Measurements from ENCODE around the gene PILRA. TPM values are rescaled to one million over a fixed set of nuclear protein-coding genes. Genes with fewer than 3 reads are reported as not detected.
"Not testable (repeated sequence)": the region's sequence is repeated elsewhere in the genome, so short reads cannot be mapped to it uniquely, and the experiment has no call there.

PILRA gene
- polyA plus RNA-seq, 3 donors = 3.4 to 3.7 (median 3.5) TPM

DNA sequence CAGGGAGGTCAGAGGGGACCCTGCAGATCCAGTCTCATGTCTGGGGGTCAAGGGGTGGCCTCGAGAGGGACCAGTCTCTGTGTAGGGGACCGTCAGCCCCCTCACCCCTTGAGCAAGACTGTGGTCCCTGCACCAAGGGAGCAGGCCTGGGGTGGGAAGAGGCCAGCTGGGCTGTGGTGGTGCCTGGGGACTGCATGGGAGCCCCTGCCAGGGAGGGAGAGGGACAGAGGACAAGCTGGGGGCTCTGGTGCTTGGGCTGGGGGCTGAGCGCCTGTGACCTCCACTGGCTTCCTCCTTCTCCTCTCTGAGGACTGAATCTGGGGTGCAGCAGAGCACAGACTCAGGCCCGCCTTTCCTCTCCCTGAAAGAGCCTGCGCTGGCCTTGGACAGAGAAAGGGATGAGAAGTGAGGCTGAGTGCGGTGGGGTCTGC is 16.1 kb upstream of the PILRA start:
- no peak for DNase-seq (ENCODE audit: low read depth in 3 of 3, low spot score in 2 of 3)

DNA sequence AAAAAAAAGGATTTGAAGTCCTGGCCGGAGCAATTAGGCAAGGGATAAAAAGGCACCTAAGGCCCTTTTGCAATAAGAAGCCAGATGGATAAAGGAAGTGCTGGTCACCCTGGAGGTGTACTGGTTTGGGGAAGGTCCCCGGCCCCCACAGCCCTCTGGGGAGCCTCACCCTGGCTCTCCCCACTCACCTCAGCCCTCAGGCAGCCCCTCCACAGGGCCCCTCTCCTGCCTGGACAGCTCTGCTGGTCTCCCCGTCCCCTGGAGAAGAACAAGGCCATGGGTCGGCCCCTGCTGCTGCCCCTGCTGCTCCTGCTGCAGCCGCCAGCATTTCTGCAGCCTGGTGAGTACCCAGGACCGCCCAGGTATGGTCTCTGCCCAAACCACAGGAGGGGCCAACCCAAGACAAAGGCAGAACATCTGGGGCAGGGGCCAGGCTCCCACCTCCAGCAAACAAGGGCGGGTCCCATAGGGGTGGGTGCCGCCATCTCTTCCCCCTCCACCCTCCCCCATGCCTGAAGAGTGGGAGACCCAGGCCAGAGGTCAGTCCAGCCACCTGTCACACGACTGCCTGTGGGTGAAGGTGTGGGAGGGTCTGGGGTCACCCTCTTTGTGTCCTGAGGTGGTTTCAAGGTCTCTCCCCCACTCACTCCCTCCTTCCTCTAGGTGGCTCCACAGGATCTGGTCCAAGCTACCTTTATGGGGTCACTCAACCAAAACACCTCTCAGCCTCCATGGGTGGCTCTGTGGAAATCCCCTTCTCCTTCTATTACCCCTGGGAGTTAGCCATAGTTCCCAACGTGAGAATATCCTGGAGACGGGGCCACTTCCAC is 15.0 kb upstream of the PILRA start, which contains the start of gene PILRB:
Gene PILRB (plus strand): TSS at position 91 of the 830 bp plus-strand sequence. CDS start 186 bp downstream, at position 277.
- no peak for DNase-seq (ENCODE audit: low read depth in 3 of 3, low spot score in 2 of 3)

DNA sequence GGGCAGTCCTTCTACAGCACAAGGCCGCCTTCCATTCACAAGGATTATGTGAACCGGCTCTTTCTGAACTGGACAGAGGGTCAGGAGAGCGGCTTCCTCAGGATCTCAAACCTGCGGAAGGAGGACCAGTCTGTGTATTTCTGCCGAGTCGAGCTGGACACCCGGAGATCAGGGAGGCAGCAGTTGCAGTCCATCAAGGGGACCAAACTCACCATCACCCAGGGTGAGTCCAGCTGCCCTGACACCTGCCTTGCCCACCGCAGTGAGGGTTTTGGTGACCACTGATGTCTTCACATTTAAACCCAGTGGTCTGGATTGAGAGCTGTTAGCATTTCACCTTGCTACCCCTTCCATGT is 14.5 kb upstream of the PILRA start:
- DNase-seq (ENCODE audit: low read depth in 3 of 3, low spot score in 2 of 3) = no peak

DNA sequence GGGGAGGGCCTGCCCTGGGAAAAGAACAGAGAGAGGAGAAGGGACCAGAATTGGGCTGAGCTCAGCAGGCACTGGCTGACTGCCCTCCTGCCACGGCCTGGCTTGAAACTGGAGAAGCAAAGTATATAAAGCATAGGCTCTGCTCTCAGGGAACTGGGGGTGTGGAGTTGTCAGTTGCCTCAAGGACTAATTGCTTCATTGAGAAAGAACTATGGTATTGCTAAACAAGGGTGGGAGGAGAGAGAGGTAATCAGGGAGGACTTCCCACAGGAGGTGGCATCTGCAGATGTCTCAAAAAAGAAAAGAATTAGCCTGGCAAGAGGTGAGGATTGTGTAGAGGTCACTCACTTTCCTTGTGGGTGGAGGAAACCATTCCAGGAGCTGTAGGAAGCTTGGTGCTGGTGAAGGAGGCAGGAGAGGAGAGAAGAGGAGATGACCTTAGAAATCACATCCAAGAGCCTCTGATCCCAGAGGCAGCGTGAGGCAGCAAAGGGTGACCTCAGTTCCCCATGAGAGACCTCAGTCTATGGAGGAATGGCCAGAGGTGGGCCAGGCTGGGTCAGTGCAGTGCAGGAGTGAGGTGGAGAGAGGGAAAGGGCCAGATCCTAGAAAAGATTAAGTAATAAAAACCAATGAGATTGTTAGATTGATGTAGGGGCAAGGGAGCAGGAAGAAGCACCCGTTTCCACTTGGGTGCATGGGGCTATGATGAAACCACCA is 13.0 kb upstream of the PILRA start:
- DNase-seq (ENCODE audit: low read depth in 3 of 3, low spot score in 2 of 3) = no peak

DNA sequence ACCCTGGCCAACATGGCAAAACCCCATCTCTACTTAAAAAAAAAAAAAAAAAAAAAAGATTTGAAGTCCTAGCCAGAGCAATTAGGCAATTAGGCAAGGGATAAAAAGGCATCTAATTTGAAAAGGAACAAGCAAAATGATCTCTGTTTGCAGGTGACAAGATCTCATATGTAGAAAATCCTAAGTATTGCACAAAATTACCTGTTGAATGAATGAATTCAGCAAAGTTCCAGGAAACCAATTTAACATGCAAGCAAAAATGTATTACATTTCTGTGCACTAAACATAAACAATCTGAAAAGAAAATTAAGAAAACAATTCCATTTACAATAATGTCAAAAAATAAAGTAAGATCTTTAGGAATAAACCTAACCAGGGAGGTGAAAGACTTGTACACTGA is 10.2 kb upstream of the PILRA start:
- no peak for DNase-seq (ENCODE audit: low read depth in 3 of 3, low spot score in 2 of 3)

DNA sequence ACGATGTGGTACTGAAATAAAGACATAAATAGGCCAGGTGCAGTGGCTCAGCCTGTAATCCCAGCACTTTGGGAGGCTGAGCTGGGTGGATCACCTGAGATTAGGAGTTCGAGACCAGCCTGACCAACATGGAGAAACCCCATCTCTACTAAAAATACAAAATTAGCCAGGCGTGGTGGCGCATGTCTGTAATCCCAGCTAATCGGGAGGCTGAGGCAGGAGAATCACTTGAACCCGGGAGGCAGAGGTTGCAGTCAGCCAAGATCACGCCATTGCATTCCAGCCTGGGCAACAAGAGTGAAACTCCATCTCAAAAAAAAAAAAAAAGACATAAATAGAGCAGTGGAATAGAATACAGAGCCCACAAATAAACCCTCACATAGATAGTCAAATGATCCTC is 9.5 kb upstream of the PILRA start:
- not testable (repeated sequence) for DNase-seq (ENCODE audit: low read depth in 3 of 3, low spot score in 2 of 3)

DNA sequence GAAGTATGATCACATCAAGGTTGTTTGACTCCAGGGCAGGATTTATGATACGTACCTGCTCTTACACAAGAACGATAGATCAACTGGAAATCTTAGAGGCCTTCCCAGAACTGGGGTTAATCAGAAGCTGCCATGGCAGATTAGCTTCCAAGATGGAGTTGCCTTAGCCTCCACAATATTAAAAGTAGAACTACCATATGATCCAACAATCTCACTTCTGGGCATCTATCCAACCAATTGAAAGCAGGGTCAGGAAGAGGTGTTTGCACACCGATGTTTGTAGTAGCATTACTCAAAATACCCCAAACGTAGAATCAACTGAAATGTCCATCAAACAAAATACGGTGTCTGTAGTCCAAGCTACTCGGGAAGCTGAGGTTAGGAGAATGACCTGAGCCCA is 8.8 kb upstream of the PILRA start:
- DNase-seq (ENCODE audit: low read depth in 3 of 3, low spot score in 2 of 3) = no peak

DNA sequence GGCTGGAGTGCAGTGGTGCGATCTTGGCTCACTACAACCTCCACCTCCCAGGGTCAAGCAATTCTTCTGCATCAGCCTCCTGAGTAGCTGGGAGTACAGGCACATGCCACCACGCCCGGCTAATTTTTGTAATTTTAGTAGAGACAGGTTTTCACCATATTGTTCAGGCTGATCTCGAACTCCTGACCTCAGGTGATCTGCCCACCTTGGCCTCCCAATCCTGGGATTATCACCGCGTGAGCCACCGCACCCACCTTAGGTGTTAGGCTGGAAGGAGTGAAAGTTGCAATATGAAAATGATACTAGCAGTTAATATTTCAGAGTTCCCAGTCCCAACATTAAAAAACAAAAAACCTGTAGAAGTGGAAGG is 7.3 kb upstream of the PILRA start:
- not testable (repeated sequence) for DNase-seq (ENCODE audit: low read depth in 3 of 3, low spot score in 2 of 3)

DNA sequence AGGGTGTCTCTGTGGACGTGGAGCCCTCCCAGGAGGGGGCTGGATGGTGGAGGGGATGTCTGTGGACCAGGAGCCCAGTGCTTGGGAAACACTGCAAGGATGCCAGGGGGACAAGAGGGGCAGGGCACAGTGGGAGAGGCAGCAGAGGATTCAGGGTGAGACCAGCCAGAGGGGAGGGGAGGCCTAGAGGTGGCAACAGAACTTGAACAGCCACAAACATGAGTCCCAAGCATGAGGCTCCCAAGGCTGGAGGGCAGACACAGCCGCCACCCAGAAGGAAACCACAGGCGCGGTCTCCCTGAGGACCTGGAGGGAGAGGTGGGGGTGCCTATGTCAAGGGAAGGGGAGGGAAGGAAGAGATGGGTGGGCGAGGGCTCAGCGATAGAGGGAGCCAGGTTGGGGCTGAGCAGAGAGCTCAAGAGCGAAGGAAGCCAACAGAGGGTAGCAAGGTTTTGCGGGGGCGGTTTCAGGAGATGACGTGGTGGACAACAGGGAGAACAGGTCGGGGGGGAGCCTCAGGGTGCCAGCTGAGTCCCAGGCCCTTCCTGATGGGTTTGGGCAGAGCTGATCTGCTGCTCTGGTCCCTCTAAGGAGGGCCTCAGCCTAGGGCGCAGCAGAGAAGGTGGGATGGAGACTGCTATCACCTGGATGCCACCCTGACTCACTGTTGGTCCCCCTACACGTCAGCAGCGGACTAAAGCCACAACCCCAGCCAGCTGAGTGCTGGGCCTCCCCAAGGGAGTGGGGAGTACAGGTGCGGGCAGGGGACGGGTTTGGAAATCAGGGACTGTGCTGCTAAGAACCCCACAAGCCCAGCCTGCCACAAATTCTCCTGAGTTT is 6.7 kb upstream of the PILRA start:
- DNase-seq (ENCODE audit: low read depth in 3 of 3, low spot score in 2 of 3) = no peak

DNA sequence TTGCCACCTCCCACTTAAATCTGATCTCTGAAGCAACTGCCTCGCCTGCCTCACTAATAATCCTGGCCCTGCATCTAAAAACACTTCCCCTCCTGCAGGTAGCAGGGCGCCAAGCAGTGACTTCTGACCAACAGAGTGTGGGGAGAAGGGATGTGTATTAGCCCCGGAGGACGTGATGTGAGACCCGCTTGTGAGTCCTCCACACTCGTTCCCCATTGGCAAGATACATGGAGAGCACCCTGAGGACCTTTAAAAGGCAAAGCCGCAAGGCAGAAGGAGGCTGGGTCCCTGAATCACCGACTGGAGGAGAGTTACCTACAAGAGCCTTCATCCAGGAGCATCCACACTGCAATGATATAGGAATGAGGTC is 6.1 kb upstream of the PILRA start:
- no peak for DNase-seq (ENCODE audit: low read depth in 3 of 3, low spot score in 2 of 3)

DNA sequence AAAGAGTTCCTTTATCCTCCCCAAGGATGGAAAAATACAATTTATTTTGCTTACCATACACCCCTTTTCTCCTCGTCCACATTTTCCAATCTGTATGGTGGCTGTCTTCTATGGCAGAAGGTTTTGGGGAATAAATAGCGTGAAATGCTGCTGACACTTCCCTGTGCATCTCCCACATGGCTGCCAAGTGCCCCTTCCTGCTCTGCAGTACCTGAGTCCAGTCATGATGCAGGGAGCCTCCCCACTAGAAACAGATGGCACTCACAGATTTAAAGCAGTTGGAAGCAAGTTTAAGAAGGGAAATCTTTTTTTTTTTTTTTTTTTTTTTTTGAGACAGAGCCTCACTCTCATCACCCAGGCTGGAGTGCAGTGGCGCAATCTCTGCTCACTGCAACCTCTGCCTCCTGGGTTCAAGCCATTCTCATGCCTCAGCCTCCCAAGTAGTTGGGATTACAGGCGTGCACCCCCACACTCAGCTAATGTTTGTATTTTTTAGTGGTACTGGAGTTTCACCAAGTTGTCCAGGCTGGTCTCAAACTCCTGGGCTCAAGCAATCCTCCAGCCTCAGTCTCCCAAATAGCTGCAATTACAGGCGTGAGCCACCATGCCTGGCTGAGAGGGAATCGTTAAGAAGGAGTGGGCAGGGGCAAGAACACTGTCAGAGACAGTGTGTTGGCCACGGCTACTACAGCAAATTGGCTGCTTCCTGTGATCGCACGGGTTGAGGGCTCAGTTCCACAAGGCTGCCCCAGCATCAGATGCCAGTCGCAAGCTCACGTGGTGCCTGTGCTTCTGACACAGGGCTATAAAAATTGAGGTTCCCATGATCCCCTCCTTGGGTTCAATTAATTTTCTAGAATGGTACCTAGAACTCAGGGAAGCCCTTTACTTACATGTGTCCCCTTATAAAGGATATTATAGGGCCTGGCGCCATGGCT is 5.3 kb upstream of the PILRA start:
- no peak for DNase-seq (ENCODE audit: low read depth in 3 of 3, low spot score in 2 of 3)

DNA sequence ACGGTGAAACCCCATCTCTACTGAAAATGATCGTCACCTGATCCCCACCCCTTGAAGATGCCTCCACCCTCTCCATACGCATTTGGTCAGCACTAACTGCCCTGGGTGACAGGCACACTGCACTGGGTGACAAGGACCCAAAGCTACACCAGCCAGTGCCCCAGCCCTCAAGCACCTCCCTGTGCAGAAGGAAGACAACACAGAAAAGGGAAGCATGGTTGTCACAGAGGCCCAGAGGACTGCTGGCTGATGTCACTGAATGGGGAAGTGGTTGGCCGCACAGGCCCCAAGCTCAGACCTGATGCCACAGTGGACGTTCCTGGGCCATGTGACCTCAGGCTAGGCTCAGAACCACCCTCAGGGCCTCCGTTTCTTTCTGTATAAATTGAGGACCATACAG is 4.2 kb upstream of the PILRA start:
- DNase-seq (ENCODE audit: low read depth in 3 of 3, low spot score in 2 of 3) = no peak

DNA sequence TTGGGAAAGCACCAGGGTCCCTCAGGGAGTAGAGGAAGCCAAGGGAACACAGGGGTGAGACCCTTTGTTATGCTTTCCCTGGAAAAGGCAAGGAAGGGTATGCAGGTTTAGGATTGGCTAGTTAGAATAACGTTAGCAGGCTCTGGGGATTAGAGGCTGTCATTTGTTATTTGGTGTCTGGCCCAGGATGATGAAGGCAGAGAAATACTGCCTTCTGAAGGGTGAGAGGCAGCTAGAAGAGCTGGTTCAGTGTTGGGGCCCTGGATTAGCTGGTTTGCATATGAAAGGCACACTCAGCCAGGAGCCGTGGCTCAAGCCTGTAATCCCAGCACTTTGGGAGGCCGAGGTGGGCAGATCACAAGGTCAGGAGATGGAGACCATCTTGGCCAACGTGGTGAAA is 3.0 kb upstream of the PILRA start:
- DNase-seq (ENCODE audit: low read depth in 3 of 3, low spot score in 2 of 3) = no peak

DNA sequence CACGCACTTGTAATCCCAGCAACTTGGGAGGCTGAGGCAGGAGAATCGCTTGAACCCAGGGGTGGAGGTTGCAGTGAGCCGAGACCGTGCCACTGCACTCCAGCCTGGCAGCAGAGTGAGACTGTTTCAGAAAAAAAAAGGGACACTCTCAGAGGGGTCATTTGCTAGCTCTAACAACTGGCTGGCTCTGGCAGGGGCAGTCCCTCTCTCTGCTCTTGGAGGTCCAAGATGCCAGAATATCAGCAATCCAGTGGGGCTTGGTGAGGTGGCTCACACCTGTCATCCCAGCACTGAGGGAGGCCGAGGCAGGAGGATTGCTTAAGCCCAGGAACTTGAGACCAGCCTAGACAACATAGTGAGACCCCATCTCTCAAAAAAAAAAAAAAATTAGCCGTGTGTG is 2.5 kb upstream of the PILRA start:
- DNase-seq (ENCODE audit: low read depth in 3 of 3, low spot score in 2 of 3) = no peak

DNA sequence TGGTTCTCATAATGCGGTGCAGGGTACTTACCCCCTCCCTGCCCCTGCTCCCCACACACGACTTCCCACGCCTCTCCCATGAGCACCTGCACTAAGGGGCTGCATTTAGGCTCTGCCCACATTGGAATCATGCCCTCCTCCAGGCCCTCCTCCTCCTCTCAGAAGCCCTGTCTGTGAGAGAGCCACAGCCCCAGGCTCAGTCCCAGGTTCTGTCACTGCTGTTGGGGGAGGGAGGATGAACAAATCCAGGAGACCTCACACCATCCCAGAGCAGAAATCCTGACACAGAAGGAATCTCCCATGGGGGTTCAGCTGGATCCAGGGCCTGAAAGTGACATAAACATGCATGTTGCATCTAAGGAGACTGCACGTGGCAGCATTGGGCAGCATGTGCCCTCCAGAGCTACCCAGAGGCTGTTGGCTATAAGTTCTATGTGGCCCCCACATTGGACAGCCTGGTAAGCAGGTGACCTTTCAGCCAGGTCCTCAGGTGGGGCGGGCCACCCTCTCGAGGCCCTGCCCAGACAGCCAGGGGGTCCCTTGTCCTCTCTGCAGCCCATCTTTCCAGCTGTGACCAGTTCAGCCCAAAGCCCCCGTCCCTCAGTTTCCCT is 1.6 kb upstream of the PILRA start:
- DNase-seq (ENCODE audit: low read depth in 3 of 3, low spot score in 2 of 3) = no peak

DNA sequence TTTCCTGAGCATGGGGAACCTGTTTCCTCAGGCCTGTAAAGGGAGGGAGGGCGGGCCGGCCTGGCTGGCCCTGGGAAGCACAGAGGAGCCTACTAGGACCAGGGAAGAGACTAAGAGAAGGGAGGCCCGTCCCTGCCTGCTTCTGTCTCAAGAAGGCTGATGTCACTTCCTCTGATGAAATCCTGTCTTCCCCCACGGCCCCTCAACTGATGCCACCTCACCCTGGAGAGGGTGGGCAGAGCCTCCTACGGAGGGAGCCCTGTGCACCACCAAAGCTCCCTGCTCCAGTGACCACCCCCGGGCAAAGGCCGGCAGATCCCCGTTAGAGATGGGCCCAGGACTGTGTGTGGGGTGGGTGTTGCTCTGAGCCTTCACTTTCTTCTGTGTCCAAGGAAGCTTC is 1.0 kb upstream of the PILRA start:
- DNase-seq (ENCODE audit: low read depth in 3 of 3, low spot score in 2 of 3) = no peak

DNA sequence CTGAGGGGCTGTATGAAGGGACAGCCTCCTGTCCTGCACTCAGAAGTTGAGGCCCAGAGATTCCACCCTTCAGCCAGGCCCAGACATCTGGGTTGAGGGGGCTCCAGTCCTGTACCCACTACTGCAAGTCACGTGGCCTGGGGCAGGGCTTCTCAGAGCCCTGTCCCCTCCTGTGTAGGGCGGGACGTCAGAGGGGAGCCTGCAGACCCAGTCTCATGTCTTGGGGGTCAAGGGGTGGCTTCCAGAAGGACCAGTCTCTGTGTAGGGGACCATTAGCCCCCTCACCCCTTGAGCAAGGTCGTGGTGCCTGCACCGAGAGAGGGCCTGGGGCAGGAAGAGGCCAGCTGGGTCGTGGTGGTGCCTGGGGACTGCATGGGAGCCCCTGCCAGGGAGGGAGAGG is 593 bp upstream of the PILRA start:
- DNase-seq (ENCODE audit: low read depth in 3 of 3, low spot score in 2 of 3) = no peak

DNA sequence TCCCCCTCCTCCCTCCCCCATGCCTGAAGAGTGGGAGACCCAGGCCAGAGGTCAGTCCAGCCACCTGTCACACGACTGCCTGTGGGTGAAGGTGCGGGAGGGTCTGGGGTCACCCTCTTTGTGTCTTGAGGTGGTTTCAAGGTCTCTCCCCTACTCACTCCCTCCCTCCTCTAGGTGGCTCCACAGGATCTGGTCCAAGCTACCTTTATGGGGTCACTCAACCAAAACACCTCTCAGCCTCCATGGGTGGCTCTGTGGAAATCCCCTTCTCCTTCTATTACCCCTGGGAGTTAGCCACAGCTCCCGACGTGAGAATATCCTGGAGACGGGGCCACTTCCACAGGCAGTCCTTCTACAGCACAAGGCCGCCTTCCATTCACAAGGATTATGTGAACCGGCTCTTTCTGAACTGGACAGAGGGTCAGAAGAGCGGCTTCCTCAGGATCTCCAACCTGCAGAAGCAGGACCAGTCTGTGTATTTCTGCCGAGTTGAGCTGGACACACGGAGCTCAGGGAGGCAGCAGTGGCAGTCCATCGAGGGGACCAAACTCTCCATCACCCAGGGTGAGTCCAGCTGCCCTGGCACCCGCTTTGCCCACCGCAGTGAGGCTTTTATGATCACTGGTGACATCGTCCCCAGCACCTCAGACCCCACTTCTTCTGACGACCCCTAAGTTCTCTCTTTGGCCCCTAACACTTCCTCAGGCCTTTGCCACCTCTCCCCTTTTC is 747 bp downstream of the PILRA start:
- DNase-seq (ENCODE audit: low read depth in 3 of 3, low spot score in 2 of 3) = not testable (repeated sequence)

DNA sequence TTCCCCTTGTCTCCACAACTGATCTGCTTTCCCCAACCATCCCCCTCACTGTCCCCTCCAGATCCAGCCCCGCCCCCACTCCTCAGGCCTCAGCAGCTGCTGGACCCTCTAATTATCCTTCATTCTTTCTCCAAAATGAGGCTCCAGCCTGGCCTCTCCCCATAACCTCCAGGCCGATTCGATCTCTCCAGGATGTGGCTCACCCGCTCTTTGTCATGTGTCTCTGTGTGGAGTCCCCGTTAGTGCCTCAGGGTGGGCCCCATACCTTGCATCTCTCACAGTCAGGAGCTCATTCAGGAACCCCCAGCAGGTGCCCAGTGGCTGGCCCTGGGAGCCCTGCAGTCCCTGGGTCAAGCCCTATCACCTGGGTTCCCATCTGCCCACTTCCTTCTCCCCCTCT is 1.3 kb downstream of the PILRA start:
- DNase-seq (ENCODE audit: low read depth in 3 of 3, low spot score in 2 of 3) = no peak

Data from right renal cortex interstitium (tissue), 3 donors.